ENCODE results near the gene SLC47A2.

DNA sequence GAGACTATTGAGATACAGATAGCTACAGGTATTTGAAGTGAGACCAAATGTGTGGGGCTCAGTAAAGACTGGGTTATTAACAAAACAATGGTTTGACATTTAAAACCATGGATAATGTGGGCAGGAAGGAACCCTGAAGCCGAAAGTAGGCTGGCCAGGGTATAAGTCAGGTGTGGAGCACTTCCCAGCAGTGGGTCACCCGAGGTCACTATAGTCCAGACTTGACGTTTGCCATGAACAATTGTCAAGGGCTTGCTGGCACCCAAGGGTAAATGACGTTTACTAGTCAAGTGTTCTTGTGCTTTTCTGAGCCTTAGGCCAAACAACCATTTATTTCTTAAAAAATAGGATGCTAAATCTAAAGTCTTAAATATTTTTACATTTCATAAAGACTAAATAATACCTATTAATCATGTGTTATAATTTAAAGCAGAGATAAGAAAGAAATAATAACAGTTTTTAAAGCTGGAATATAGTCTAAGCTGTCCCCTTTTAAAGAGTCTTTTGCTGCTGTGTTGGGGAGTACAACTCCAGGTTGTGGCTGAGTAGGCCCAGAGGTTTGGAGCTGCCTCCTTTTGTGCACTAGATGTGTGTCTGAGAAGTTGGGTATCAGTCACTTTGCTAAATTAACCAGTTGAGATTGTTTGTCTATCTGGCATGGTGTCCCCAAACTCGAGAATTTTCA is 52.1 kb downstream of the SLC47A2 start:
- no peak for TF ChIP-seq POLR2AphosphoS5 (IDR thresholded peaks at IDR 0.05)
- TF ChIP-seq, protein P1, sequence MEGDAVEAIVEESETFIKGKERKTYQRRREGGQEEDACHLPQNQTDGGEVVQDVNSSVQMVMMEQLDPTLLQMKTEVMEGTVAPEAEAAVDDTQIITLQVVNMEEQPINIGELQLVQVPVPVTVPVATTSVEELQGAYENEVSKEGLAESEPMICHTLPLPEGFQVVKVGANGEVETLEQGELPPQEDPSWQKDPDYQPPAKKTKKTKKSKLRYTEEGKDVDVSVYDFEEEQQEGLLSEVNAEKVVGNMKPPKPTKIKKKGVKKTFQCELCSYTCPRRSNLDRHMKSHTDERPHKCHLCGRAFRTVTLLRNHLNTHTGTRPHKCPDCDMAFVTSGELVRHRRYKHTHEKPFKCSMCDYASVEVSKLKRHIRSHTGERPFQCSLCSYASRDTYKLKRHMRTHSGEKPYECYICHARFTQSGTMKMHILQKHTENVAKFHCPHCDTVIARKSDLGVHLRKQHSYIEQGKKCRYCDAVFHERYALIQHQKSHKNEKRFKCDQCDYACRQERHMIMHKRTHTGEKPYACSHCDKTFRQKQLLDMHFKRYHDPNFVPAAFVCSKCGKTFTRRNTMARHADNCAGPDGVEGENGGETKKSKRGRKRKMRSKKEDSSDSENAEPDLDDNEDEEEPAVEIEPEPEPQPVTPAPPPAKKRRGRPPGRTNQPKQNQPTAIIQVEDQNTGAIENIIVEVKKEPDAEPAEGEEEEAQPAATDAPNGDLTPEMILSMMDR (IDR thresholded peaks at IDR 0.05): no peak
